Neuronal stem cell (in vitro differentiated cells): ENCODE results near the gene NPDC1.

ENCODE experiments used
- DNase-seq: peaks from one replicate; pipeline ENCODE4 v3.0.0-alpha.2; 2013; ENCODE audit warnings: low spot score
- H2AFZ ChIP-seq: one replicate; pipeline ENCODE4 v1.6.1; 2013; ENCODE audit warnings: mild to moderate bottlenecking, low read length, inconsistent platforms
- H2AK5ac ChIP-seq: 2 replicates; pipeline ENCODE4 v1.6.1; 2013; ENCODE audit warnings: low read depth, mild to moderate bottlenecking, inconsistent platforms, low read length, moderate library complexity, mixed read lengths
- H2BK120ac ChIP-seq: 2 replicates; pipeline ENCODE4 v1.6.1; 2013; ENCODE audit warnings: low read depth, mild to moderate bottlenecking, inconsistent platforms, low read length, moderate library complexity, mixed read lengths
- H2BK12ac ChIP-seq: one replicate; pipeline ENCODE4 v1.6.1; 2013; ENCODE audit warnings: low read length, inconsistent platforms
- H2BK15ac ChIP-seq: 2 replicates; pipeline ENCODE4 v1.6.1; 2013; ENCODE audit warnings: mild to moderate bottlenecking, low read length, inconsistent platforms, mixed read lengths
- H2BK5ac ChIP-seq: one replicate; pipeline ENCODE4 v1.6.1; 2013; ENCODE audit warnings: inconsistent platforms, mild to moderate bottlenecking, low read length, moderate library complexity
- H3K14ac ChIP-seq: one replicate; pipeline ENCODE4 v1.6.1; 2013; ENCODE audit warnings: low read length, inconsistent platforms
- H3K18ac ChIP-seq: 2 replicates; pipeline ENCODE4 v1.6.1; 2013; ENCODE audit warnings: low read length, inconsistent platforms
- H3K23ac ChIP-seq: 2 replicates; pipeline ENCODE4 v1.6.1; 2013; ENCODE audit warnings: low read depth, mild to moderate bottlenecking, mixed read lengths, low read length, inconsistent platforms; ENCODE audit not compliant: poor library complexity
- H3K27ac ChIP-seq: replicated peaks from 3 replicates; pipeline ENCODE4 v1.5.1; 2013; ENCODE audit warnings: low read length, inconsistent platforms
- H3K27me3 ChIP-seq, 3 experiments: 2 replicates each; pipeline ENCODE4 v1.6.1; 2013; ENCODE audit warnings: low read length in 3 of 3, mild to moderate bottlenecking in 2 of 3, inconsistent platforms in 1 of 3, low read depth in 1 of 3, mixed read lengths in 1 of 3, moderate library complexity in 1 of 3; ENCODE audit not compliant: control insufficient read depth in 3 of 3, insufficient read depth in 3 of 3
- H3K36me3 ChIP-seq, 2 donors: replicated peaks in 1 of 2; 2 replicates each; pipeline ENCODE4 v1.6.1; 2013; ENCODE audit warnings: low read length in 2 of 2; ENCODE audit not compliant: control insufficient read depth in 2 of 2, insufficient read depth in 2 of 2
- H3K4ac ChIP-seq: 2 replicates; pipeline ENCODE4 v1.6.1; 2013; ENCODE audit warnings: inconsistent platforms, mild to moderate bottlenecking, low read length, moderate library complexity
- H3K4me1 ChIP-seq, 2 donors: 1 replicate in 1 of 2; 2 replicates in 1 of 2; pipeline ENCODE4 v1.6.1; 2013; ENCODE audit warnings: low read length in 2 of 2, low read depth in 1 of 2; ENCODE audit not compliant: control insufficient read depth in 2 of 2, insufficient read depth in 1 of 2
- H3K4me2 ChIP-seq: one replicate; pipeline ENCODE4 v1.6.1; 2013; ENCODE audit warnings: mild to moderate bottlenecking, low read length, inconsistent platforms; ENCODE audit not compliant: insufficient read depth, poor library complexity, severe bottlenecking
- H3K4me3 ChIP-seq, 2 donors: 2 replicates each; pipeline ENCODE4 v1.5.1; 2013; ENCODE audit warnings: low read length in 2 of 2, mild to moderate bottlenecking in 2 of 2, inconsistent platforms in 1 of 2, moderate library complexity in 1 of 2
- H3K79me1 ChIP-seq: one replicate; pipeline ENCODE4 v1.6.1; 2013; ENCODE audit warnings: low read depth, mild to moderate bottlenecking, inconsistent platforms, low read length, moderate library complexity
- H3K9ac ChIP-seq: one replicate; pipeline ENCODE4 v1.6.1; 2013; ENCODE audit warnings: mild to moderate bottlenecking, low read depth, low read length, inconsistent platforms; ENCODE audit not compliant: poor library complexity
- H3K9me3 ChIP-seq, 2 donors: replicated peaks in 1 of 2; 2 replicates each; pipeline versions ENCODE3 to v1.6.1; 2013; ENCODE audit warnings: low read length in 2 of 2, mild to moderate bottlenecking in 2 of 2, inconsistent platforms in 1 of 2, low read depth in 1 of 2, mixed read lengths in 1 of 2, moderate library complexity in 1 of 2; ENCODE audit not compliant: control insufficient read depth in 2 of 2, insufficient read depth in 1 of 2
- H4K8ac ChIP-seq: one replicate; pipeline ENCODE4 v1.6.1; 2013; ENCODE audit warnings: low read depth, mild to moderate bottlenecking, inconsistent platforms, low read length, moderate library complexity
- H4K91ac ChIP-seq: one replicate; pipeline ENCODE4 v1.6.1; 2013; ENCODE audit warnings: low read length, low read depth, mild to moderate bottlenecking, inconsistent platforms; ENCODE audit not compliant: poor library complexity
- WGBS, 2 donors: extraction: QIAGEN DNeasy Blood & Tissue Kit; methylation state at CpG; one replicate each; pipeline ENCODE4 v1.1.7; 2013; ENCODE audit warnings: missing lambda C conversion rate in 2 of 2, mixed read lengths in 1 of 2; ENCODE audit not compliant: insufficient read length in 2 of 2, insufficient replicate concordance in 1 of 2; ENCODE audit errors: extremely low coverage in 2 of 2; 5-methylcytosine and 5-hydroxymethylcytosine counted together

Gene NPDC1

DNA sequence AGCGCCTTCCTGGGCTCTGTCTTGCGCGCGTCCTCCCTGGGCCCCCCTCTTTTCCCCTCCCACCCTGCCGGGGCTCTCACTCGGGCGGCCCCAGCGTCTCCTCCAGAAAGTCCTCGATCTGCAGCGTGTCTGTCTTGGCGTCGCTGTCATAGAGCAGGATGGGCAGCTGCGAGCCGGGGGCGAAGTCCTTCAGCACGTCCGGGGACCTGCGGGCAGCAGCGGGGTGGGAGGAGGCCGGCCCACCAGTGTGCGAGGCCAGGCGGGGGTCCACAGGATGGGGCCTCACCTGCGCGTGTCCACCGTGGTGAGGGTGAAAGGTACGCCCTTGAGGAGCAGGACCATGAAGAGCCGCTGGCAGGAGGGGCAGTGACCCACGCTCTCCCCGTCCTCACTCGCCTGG is 50.6 kb downstream of the NPDC1 start:
- H2AK5ac ChIP-seq = peak overlapping the region; percentile 63
- peak overlapping the region; percentile 71 for H2BK15ac ChIP-seq
- H3K4me1 ChIP-seq = peaks cover 8 to 19% of the 10 kb centered on the region in 2 donors
- H2AFZ ChIP-seq = no peak overlapping the region
- no peak overlapping the region for H3K23ac ChIP-seq
- H2BK12ac ChIP-seq = no peak overlapping the region
- no peak overlapping the region for H3K14ac ChIP-seq
- no CpG with 5 or more reads among the region's 30 CpGs for WGBS, 2 donors
- no peak overlapping the region for H3K9ac ChIP-seq
- H4K91ac ChIP-seq = no peak overlapping the region
- H3K4me3 ChIP-seq = no peak overlapping the region
- H3K4ac ChIP-seq = no peak overlapping the region
- no peak overlapping the region for H3K18ac ChIP-seq
- H3K9me3 ChIP-seq = peaks cover 8 to 11% of the 10 kb centered on the region in 2 donors
- peaks cover 0 to 5% (median 0%) of the 10 kb centered on the region in 3 experiments for H3K27me3 ChIP-seq
- H4K8ac ChIP-seq = peak overlapping the region; percentile 43
- H2BK120ac ChIP-seq = no peak overlapping the region
- no peak overlapping the region for H3K27ac ChIP-seq
- H2BK5ac ChIP-seq = no peak overlapping the region
- DNase-seq = no peak
- peaks cover 6 to 15% of the 10 kb centered on the region in 2 donors for H3K36me3 ChIP-seq
- no peak overlapping the region for H3K4me2 ChIP-seq
- peaks cover 9% of the 10 kb centered on the region for H3K79me1 ChIP-seq

DNA sequence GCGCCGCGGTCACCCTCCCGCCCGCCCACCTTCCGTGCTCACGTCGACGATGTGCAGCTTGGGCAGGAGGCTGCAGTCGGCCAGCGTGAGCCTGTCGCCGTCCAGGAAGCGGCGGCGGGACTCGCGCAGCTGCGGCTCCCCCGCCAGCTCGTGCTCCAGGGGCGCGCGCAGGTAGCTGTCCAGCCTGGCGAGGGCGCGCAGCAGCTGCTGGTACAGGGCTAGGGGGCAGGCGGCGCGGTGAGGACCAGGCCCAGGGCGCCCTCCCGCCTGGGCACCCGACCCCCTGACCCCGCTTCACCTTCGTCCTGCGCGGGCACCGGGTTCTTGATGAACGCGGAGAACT is 51.1 kb downstream of the NPDC1 start:
- peaks cover 4 to 22% of the 10 kb centered on the region in 2 donors for H3K4me1 ChIP-seq
- no peak overlapping the region for H3K4me3 ChIP-seq

DNA sequence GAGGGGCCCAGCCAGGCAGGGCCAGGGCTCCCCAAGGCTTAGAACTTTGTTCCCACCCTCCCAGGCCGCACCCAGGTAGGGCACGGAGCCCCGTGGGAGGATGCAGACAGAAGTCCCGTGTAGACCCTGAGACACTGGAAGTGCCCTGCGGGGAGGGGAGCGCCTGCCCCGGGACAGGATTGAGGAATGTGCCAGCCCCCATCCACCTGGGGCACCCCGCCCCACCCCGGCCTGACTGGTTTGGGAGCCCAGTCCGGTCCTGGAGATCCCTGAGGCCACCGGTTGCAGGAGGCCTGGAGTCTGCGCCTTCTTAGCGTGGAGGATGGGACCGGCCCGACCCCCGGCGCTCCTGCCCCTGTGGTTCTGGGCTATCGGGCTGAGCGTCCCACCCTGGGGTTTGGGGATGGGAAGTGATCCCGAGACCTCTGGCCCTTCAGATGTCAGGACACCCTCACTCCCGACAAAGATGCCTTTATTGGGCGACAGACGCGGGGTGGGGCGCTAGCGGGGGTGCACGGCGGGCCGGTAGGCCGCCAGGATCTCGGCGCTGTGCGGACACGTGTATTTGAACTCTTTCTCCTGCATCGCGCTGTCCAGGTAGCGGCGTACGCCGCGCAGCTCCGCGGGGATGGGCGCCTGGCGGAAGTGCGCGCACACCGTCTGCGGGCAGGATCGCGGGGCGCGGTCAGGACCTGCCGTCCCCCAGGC is 51.6 kb downstream of the NPDC1 start:
- H2BK5ac ChIP-seq = peak overlapping the region; percentile 5
- H2BK12ac ChIP-seq = peak overlapping the region; percentile 58
- no peak overlapping the region for H4K8ac ChIP-seq
- peaks cover 8 to 13% of the 10 kb centered on the region in 2 donors for H3K9me3 ChIP-seq
- no peak overlapping the region for H3K4me2 ChIP-seq
- H4K91ac ChIP-seq = no peak overlapping the region
- no peak overlapping the region for H3K18ac ChIP-seq
- no peak overlapping the region for H2AFZ ChIP-seq
- H3K4ac ChIP-seq = no peak overlapping the region
- DNase-seq = no peak
- H3K27ac ChIP-seq = no peak overlapping the region
- H3K4me1 ChIP-seq = peaks cover 4 to 22% of the 10 kb centered on the region in 2 donors
- peak overlapping the region in 1 of 2 donors; percentile 97 for H3K4me3 ChIP-seq
- no peak overlapping the region for H3K9ac ChIP-seq
- H2AK5ac ChIP-seq = no peak overlapping the region
- peaks cover 0 to 5% (median 0%) of the 10 kb centered on the region in 3 experiments for H3K27me3 ChIP-seq
- no peak overlapping the region for H2BK120ac ChIP-seq
- peaks cover 9% of the 10 kb centered on the region for H3K79me1 ChIP-seq
- peaks cover 6 to 15% of the 10 kb centered on the region in 2 donors for H3K36me3 ChIP-seq
- no peak overlapping the region for H3K14ac ChIP-seq
- no CpG with 5 or more reads among the region's 54 CpGs for WGBS, 2 donors
- H2BK15ac ChIP-seq = no peak overlapping the region
- no peak overlapping the region for H3K23ac ChIP-seq

More for the DNA sequence above, 51.1 kb downstream of the NPDC1 start:
- no peak overlapping the region for H2BK15ac ChIP-seq
- no peak overlapping the region for H3K14ac ChIP-seq
- H2AK5ac ChIP-seq = no peak overlapping the region
- no peak overlapping the region for H2BK12ac ChIP-seq
- no peak overlapping the region for H3K9ac ChIP-seq
- no peak overlapping the region for H2BK120ac ChIP-seq
- H3K27me3 ChIP-seq = peaks cover 0 to 5% (median 0%) of the 10 kb centered on the region in 3 experiments
- H3K27ac ChIP-seq = no peak overlapping the region
- H2AFZ ChIP-seq = no peak overlapping the region
- no peak overlapping the region for H3K4ac ChIP-seq
- no peak overlapping the region for H3K4me2 ChIP-seq
- H3K36me3 ChIP-seq = peaks cover 6 to 15% of the 10 kb centered on the region in 2 donors
- no peak overlapping the region for H3K18ac ChIP-seq
- H3K23ac ChIP-seq = no peak overlapping the region
- H4K8ac ChIP-seq = no peak overlapping the region
- WGBS, 2 donors = no CpG with 5 or more reads among the region's 40 CpGs
- no peak for DNase-seq
- no peak overlapping the region for H2BK5ac ChIP-seq
- peaks cover 8 to 13% of the 10 kb centered on the region in 2 donors for H3K9me3 ChIP-seq
- H4K91ac ChIP-seq = no peak overlapping the region
- H3K79me1 ChIP-seq = peaks cover 9% of the 10 kb centered on the region

DNA sequence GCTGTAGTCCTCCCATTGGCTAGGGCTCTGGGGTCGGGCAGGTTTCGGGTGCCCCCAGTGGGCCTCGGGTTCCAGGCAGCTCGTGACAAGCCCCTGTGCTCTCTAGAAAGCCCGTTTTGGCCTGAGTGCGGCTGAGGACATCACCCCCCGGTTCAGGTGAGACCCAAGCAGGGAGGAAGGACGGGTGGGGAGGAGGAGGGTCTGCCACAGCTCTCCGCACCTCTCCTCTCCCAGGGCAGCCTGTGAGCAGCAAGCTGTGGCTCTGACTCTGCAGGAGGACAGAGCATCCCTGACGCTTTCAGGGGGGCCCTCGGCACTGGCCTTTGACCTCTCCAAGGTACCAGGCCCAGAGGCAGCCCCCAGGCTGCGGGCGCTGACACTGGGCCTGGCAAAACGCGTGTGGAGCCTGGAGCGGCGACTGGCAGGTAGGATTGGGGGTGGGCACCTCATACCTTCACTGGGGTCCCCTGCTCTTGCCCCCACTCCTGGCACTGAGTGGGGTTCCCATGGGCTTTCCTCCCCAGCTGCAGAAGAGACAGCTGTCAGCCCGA is 53.1 kb downstream of the NPDC1 start:
- WGBS, 2 donors = no CpG with 5 or more reads among the region's 18 CpGs
- Histone ChIP-seq H2AFZ (peak overlapping the region; percentile 96), H3K23ac (peak overlapping the region; percentile 75), H3K27me3 (peaks cover 0 to 5% (median 0%) of the 10 kb centered on the region in 3 experiments), H2BK15ac (peak overlapping the region; percentile 45), H2BK5ac (peak overlapping the region; percentile 1), H3K79me1 (peaks cover 9% of the 10 kb centered on the region), H2BK120ac (no peak overlapping the region), H4K8ac (no peak overlapping the region), H3K36me3 (peaks cover 6 to 15% of the 10 kb centered on the region in 2 donors), H3K4me3 (peak overlapping the region; percentile 85 to 97), H2BK12ac (no peak overlapping the region), H3K18ac (peak overlapping the region; percentile 35), H3K14ac (peak overlapping the region; percentile 75), H3K9me3 (peaks cover 8 to 13% of the 10 kb centered on the region in 2 donors), H3K4me1 (peaks cover 4 to 22% of the 10 kb centered on the region in 2 donors), H3K4ac (no peak overlapping the region), H3K9ac (peak overlapping the region; percentile 96), H3K27ac (no peak overlapping the region), H3K4me2 (peak overlapping the region; percentile 85), H4K91ac (no peak overlapping the region), H2AK5ac (peak overlapping the region; percentile 88)
- no peak for DNase-seq
